Fibroblast of mammary gland (primary cell): ENCODE measurements around the gene THOC6.

Source experiments
- DNase-seq: peaks from one replicate; pipeline ENCODE4 v3.0.0-alpha.2; 2010; ENCODE audit warnings: low read depth
- H3K4me3 ChIP-seq: 2 replicates; pipeline ENCODE4 v1.5.1; 2011; ENCODE audit warnings: low read depth, mild to moderate bottlenecking, low read length, moderate library complexity; ENCODE audit not compliant: control insufficient read depth
- CTCF ChIP-seq: conservative IDR thresholded peaks from 2 replicates; pipeline ENCODE4 v1.5.1; 2011; ENCODE audit warnings: low read depth, low read length, inconsistent platforms; ENCODE audit not compliant: control insufficient read depth, insufficient read depth

THOC6 gene

GRCh38 chr16:3023415-3023668 lies 493 bp upstream of the THOC6 start:
- DNase-seq = peak; percentile 74
- no peak for TF ChIP-seq CTCF
- H3K4me3 ChIP-seq = peak overlapping the region; percentile 74

DNA sequence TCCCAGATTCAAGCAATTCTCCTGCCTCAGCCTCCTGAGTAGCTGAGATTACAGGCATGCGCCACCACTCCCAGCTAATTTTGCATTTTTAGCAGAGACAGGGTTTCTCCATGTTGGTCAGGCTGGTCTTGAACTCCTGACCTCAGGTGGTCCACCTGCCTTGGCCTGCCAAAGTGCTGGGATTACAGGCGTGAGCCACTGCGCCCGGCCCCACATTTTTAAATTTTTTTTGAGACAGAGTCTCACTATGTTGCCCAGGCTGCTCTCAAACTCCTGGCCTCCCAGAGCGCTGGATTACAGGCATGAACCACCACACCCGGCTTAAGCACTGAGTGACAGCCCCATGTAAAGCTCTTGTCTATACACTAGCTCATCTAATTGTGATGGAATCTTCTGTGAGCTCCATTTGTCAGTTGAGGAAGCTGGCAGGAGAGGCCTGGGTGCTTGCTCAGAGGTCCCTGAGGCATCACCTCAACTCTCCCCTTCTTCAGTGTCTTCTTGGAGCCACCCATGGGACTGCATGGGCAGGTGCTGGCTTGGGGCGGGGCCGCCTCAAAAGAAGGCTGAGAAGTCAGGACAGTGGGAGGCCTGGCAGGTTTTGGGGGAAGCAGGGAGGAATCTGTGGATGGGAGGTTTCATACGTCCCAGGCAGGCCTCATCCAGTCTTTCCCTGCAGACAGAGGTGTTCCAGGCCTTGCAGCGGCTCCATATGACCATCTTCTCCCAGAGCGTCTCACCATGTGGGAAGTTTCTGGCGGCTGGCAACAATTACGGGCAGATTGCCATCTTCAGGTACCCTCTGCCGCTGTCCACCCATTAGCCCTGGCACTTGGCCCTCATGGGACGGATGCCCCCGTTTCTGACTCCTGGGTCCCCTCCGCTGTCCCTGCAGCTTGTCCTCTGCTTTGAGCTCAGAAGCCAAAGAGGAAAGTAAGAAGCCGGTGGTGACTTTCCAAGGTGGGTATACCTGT lies 1.5 kb downstream of the THOC6 start:
- no peak for DNase-seq
- no peak overlapping the region for H3K4me3 ChIP-seq
- TF ChIP-seq CTCF = no peak

DNA sequence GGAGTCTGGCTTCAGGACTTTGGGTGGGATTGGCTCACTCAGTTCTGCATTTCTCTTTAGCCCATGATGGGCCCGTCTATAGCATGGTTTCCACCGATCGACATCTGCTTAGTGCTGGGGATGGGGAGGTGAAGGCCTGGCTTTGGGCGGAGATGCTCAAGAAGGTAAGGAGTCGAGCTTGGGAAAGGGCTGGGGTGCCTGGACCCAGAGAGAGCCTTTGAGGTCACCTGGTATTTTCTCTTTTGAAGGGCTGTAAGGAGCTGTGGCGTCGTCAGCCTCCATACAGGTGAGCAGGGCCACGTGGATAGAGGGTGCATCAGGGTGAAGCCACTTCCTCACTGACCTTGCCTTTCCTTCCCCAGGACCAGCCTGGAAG lies 2.2 kb downstream of the THOC6 start:
- DNase-seq = no peak
- no peak overlapping the region for H3K4me3 ChIP-seq
- no peak for TF ChIP-seq CTCF

GRCh38 chr16:3026609-3027488 lies 3.0 kb downstream of the THOC6 start:
- DNase-seq = no peak
- H3K4me3 ChIP-seq = no peak overlapping the region
- no peak for TF ChIP-seq CTCF

DNA sequence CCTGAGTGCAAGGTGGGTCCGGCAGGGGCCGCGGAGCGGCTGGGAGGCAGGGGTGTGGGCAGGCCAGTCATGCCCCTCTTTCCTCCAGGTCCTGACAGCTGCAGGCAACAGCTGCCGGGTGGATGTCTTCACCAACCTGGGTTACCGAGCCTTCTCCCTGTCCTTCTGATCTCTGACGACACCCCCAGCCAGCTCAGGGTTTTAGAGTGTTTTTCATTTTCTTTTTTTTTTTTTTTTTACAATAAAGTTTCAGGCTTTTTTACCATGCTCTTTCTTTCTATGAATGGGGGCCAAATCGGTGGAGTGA lies 3.6 kb downstream of the THOC6 start:
- no peak overlapping the region for H3K4me3 ChIP-seq
- no peak for DNase-seq
- no peak for TF ChIP-seq CTCF

GRCh38 chr16:3027983-3028715 lies 4.3 kb downstream of the THOC6 start:
- H3K4me3 ChIP-seq = no peak overlapping the region
- peak; percentile 44 for TF ChIP-seq CTCF
- peak; percentile 51 for DNase-seq
